ENCODE measurements around the gene TSPYL2. TPM values are rescaled to one million over a fixed set of nuclear protein-coding genes. Genes with fewer than 3 reads are reported as not detected.

TSPYL2 gene
- total RNA-seq, 1 donor from 2014 or later, result 85.9 TPM

DNA sequence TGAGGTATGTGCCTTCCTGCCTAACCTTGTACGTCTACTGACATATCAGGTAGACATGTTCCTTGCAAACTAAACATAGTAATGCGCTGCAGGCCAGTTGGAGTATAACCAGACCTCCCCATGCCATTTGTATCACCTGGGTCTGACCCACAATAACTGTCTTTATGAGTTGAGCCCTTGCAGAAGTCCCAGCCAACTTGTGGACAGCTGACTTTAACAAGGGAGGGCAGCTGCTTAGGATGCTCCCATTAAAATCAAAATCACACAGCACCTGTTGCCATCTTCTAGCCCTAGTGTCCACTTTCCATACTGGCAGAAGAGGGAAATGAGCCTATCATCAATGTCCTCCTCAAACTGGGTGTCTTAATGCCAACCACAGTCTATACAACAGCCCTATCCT is 53.4 kb downstream of the TSPYL2 start:
- TF ChIP-seq, protein P1, sequence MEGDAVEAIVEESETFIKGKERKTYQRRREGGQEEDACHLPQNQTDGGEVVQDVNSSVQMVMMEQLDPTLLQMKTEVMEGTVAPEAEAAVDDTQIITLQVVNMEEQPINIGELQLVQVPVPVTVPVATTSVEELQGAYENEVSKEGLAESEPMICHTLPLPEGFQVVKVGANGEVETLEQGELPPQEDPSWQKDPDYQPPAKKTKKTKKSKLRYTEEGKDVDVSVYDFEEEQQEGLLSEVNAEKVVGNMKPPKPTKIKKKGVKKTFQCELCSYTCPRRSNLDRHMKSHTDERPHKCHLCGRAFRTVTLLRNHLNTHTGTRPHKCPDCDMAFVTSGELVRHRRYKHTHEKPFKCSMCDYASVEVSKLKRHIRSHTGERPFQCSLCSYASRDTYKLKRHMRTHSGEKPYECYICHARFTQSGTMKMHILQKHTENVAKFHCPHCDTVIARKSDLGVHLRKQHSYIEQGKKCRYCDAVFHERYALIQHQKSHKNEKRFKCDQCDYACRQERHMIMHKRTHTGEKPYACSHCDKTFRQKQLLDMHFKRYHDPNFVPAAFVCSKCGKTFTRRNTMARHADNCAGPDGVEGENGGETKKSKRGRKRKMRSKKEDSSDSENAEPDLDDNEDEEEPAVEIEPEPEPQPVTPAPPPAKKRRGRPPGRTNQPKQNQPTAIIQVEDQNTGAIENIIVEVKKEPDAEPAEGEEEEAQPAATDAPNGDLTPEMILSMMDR (IDR thresholded peaks at IDR 0.05), result no peak
- TF ChIP-seq POLR2AphosphoS5 (IDR thresholded peaks at IDR 0.05; ENCODE audit: insufficient read depth in 1 of 2, low read depth in 1 of 2), result no peak
- TF ChIP-seq POLR2A (IDR thresholded peaks at IDR 0.05), result no peak
- intact Hi-C loops (cut with DNase I), result no loop called here
- Histone ChIP-seq H3K9me3 (no peaks in the 10 kb centered on the region), H3K27me3 (no peaks in the 10 kb centered on the region), H3K4me1 (no peaks in the 10 kb centered on the region), H3K27ac (no peak overlapping the region), H3K4me3 (no peak overlapping the region), H3K36me3 (no peaks in the 10 kb centered on the region)
- no peak for DNase-seq (ENCODE audit: extremely low spot score in 2 of 2)

Small RNA genes within 50 kb of the gene (small RNA-seq; reads per million reads assigned to genes)
- not detected for gene AL591212.2

Other genes starting within 250 kb of the TSPYL2 start
- gene XAGE3, start 214.3 kb upstream of the TSPYL2 start, total RNA-seq, result not detected
- 18.7 TPM for gene FAM156B, start 185.0 kb upstream of the TSPYL2 start, total RNA-seq
- 14.7 TPM for gene FAM156A, start 123.8 kb upstream of the TSPYL2 start, total RNA-seq
- gene GPR173, start 33.6 kb upstream of the TSPYL2 start, total RNA-seq, result 2.2 TPM
- 35.8 TPM for gene KANTR, start 11.8 kb downstream of the TSPYL2 start, total RNA-seq
- 123 TPM for gene KDM5C, start 142.8 kb downstream of the TSPYL2 start, total RNA-seq
- gene IQSEC2, start 199.2 kb downstream of the TSPYL2 start, total RNA-seq, result 22.8 TPM